IgD-negative memory B cell (primary cell): ENCODE data around the gene TCP11. TPM values are rescaled to one million over a fixed set of nuclear protein-coding genes. Genes with fewer than 3 reads are reported as not detected.
A peak's percentile ranks its signal among the peaks of the same experiment; 100 is the strongest.
"Not testable (repeated sequence)": the region's sequence is repeated elsewhere in the genome, so short reads cannot be mapped to it uniquely, and the experiment has no call there.

Experiments
- H3K27ac Mint-ChIP-seq, 3 donors: one replicate each; pipeline ENCODE4 v1.8.0; 2020 to 2022; ENCODE audit warnings: mild to moderate bottlenecking in 3 of 3, mixed read lengths in 3 of 3, moderate library complexity in 1 of 3
- H3K27me3 Mint-ChIP-seq: one replicate; pipeline ENCODE4 v1.8.0; 2021; ENCODE audit warnings: mixed read lengths
- H3K36me3 Mint-ChIP-seq: one replicate; pipeline ENCODE4 v1.8.0; 2020; ENCODE audit warnings: mild to moderate bottlenecking, mixed read lengths
- H3K4me1 Mint-ChIP-seq, 3 donors: one replicate each; pipeline ENCODE4 v1.8.0; 2020 to 2022; ENCODE audit warnings: mixed read lengths in 3 of 3, mild to moderate bottlenecking in 1 of 3
- H3K4me3 Mint-ChIP-seq, 4 donors: one replicate each; pipeline ENCODE4 v1.8.0; 2020 to 2022; ENCODE audit warnings: mild to moderate bottlenecking in 4 of 4, mixed read lengths in 4 of 4, moderate library complexity in 3 of 4
- H3K9me3 Mint-ChIP-seq, 3 donors: one replicate each; pipeline ENCODE4 v1.8.0; 2020 to 2021; ENCODE audit warnings: mixed read lengths in 3 of 3, mild to moderate bottlenecking in 1 of 3
- polyA plus RNA-seq: library from polyadenylated mRNA; unstranded; fragments of 300-500 nt; fragmentation: Illumina TruSeq; gene quantifications from one replicate; pipeline ENCODE4 v1.2.3, GENCODE V29; 2021

The TCP11 gene
- polyA plus RNA-seq, 1 donor from 2014 or later: not detected

GRCh38 chr6:35142588-35143569 is 1.7 kb upstream of the TCP11 start:
- H3K36me3 Mint-ChIP-seq: no peaks in the 10 kb centered on the region
- H3K4me1 Mint-ChIP-seq: peaks cover 6 to 9% (median 8%) of the 10 kb centered on the region in 3 donors
- peak overlapping the region in 1 of 4 donors; percentile 10 for H3K4me3 Mint-ChIP-seq
- peak overlapping the region in 1 of 3 donors; percentile 80 for H3K27ac Mint-ChIP-seq
- H3K9me3 Mint-ChIP-seq: no peaks in the 10 kb centered on the region
- H3K27me3 Mint-ChIP-seq: peaks cover 16% of the 10 kb centered on the region

GRCh38 chr6:35140639-35141006 is 516 bp downstream of the TCP11 start:
- H3K4me1 Mint-ChIP-seq: peaks cover 12 to 16% (median 14%) of the 10 kb centered on the region in 3 donors
- no peaks in the 10 kb centered on the region for H3K36me3 Mint-ChIP-seq
- peaks cover 16% of the 10 kb centered on the region for H3K27me3 Mint-ChIP-seq
- no peaks in the 10 kb centered on the region for H3K9me3 Mint-ChIP-seq
- no peak overlapping the region for H3K27ac Mint-ChIP-seq
- peak overlapping the region in 2 of 4 donors; percentile 49 to 57 for H3K4me3 Mint-ChIP-seq

DNA sequence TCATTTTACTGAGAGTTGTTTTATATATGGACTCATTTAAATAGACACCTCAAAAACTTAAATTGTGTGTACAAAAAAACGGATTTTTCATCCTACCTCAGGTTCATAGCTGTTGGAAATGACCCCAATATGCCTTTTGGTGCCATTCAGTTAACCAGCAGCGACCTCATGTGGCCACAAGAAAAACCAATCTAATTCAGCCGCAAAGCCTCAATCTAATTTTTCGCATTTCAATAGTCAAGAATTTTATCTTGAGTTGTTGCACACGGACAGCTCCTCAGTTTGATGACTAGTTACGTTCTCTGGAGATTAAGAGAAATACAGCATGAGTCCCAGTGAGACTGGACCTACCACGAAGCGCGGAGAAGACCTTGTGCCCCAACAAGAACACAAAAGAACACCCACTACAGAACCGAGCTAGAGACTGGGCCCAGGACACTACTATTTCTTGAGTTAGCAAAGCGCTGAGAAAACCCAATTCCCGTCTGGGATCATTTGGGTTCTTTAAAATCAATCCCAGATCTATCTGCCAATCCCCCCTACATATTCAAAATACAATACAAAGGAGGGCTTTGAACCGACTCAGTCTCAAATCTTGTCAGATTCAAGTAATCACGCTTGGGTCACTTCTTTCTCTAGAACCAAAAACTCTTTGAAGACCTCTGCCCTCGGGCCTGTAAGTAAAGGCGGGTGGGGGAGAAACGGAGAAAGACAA is 1.1 kb downstream of the TCP11 start:
- H3K27ac Mint-ChIP-seq: peak overlapping the region in 1 of 3 donors; percentile 4
- H3K27me3 Mint-ChIP-seq: peaks cover 16% of the 10 kb centered on the region
- no peaks in the 10 kb centered on the region for H3K36me3 Mint-ChIP-seq
- H3K4me3 Mint-ChIP-seq: peak overlapping the region; percentile 9 to 77 (median 58)
- H3K9me3 Mint-ChIP-seq: no peaks in the 10 kb centered on the region
- peaks cover 12 to 17% (median 14%) of the 10 kb centered on the region in 3 donors for H3K4me1 Mint-ChIP-seq

DNA sequence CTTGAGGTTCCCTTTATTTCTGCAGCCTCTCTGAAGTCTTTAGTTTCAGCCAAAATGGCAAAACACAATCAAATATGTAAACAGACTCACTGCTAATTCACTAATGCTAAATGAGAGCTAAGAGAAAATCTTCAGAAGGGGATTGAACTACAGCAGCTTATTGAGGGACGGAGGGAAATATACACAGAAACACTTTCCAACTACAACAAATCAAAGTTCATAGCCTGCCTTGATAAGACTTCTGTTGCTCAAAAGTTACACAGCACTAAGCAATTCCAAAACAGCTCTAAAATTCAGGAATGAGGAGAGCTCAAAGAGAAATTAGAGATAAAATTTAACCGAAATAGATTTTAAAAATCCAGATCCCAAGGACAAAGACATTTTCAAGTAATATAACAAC is 1.7 kb downstream of the TCP11 start:
- H3K4me1 Mint-ChIP-seq: peaks cover 12 to 17% (median 14%) of the 10 kb centered on the region in 3 donors
- H3K27me3 Mint-ChIP-seq: peaks cover 16% of the 10 kb centered on the region
- H3K36me3 Mint-ChIP-seq: no peaks in the 10 kb centered on the region
- no peak overlapping the region for H3K27ac Mint-ChIP-seq
- H3K9me3 Mint-ChIP-seq: no peaks in the 10 kb centered on the region
- no peak overlapping the region for H3K4me3 Mint-ChIP-seq

GRCh38 chr6:35138191-35138590 is 2.9 kb downstream of the TCP11 start:
- Mint-ChIP-seq H3K27me3 (peaks cover 16% of the 10 kb centered on the region), H3K4me1 (peaks cover 12 to 17% (median 14%) of the 10 kb centered on the region in 3 donors)
- not testable (repeated sequence) for H3K4me3 Mint-ChIP-seq, H3K27ac Mint-ChIP-seq, H3K36me3 Mint-ChIP-seq, H3K9me3 Mint-ChIP-seq

- H3K27ac Mint-ChIP-seq: no peak overlapping the region
- H3K9me3 Mint-ChIP-seq: no peaks in the 10 kb centered on the region
- H3K27me3 Mint-ChIP-seq: peaks cover 15% of the 10 kb centered on the region
- H3K4me1 Mint-ChIP-seq: peaks cover 12 to 17% (median 12%) of the 10 kb centered on the region in 3 donors
- no peaks in the 10 kb centered on the region for H3K36me3 Mint-ChIP-seq
- no peak overlapping the region for H3K4me3 Mint-ChIP-seq
Measured at GRCh38 chr6:35136185-35136584, 5.0 kb downstream of the TCP11 start.

- H3K27ac Mint-ChIP-seq: no peak overlapping the region
- no peak overlapping the region for H3K4me3 Mint-ChIP-seq
- peaks cover 3% of the 10 kb centered on the region for H3K27me3 Mint-ChIP-seq
- H3K36me3 Mint-ChIP-seq: peaks cover 1% of the 10 kb centered on the region
- H3K4me1 Mint-ChIP-seq: no peaks in the 10 kb centered on the region
- H3K9me3 Mint-ChIP-seq: peaks cover 0 to 1% (median 0%) of the 10 kb centered on the region in 3 donors
Measured at GRCh38 chr6:35128496-35128895, 12.6 kb downstream of the TCP11 start.

DNA sequence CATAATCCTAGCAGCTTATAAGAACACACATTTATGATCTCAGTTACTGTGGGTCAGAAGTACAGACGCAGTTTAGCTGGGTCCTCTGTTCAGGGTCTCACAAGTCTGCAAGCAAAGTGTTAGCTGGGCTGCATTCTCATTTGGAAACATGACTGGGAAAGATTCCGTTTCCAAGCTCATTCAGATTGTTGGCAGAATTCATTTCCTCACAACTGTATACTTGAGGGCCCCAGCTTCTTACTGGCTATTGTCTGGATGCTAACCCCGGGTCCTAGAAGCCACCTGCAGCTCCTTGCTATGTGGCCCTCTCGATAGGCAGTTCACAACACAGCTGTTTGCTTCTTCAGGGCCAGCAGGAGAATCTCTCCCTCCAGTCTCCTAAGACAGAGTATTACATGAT is 13.1 kb downstream of the TCP11 start:
- H3K36me3 Mint-ChIP-seq: peaks cover 1% of the 10 kb centered on the region
- no peak overlapping the region for H3K27ac Mint-ChIP-seq
- H3K4me1 Mint-ChIP-seq: no peaks in the 10 kb centered on the region
- peaks cover 3% of the 10 kb centered on the region for H3K27me3 Mint-ChIP-seq
- peaks cover 0 to 1% (median 1%) of the 10 kb centered on the region in 3 donors for H3K9me3 Mint-ChIP-seq
- H3K4me3 Mint-ChIP-seq: no peak overlapping the region

- peaks cover 2 to 9% (median 5%) of the 10 kb centered on the region in 3 donors for H3K9me3 Mint-ChIP-seq
- no peak overlapping the region for H3K27ac Mint-ChIP-seq
- H3K36me3 Mint-ChIP-seq: peaks cover 1% of the 10 kb centered on the region
- no peaks in the 10 kb centered on the region for H3K27me3 Mint-ChIP-seq
- no peaks in the 10 kb centered on the region for H3K4me1 Mint-ChIP-seq
- H3K4me3 Mint-ChIP-seq: no peak overlapping the region
Measured at GRCh38 chr6:35124356-35124755, 16.8 kb downstream of the TCP11 start.

GRCh38 chr6:35120746-35121145 is 20.4 kb downstream of the TCP11 start:
- Mint-ChIP-seq H3K9me3 (peaks cover 2 to 9% (median 5%) of the 10 kb centered on the region in 3 donors), H3K4me1 (no peaks in the 10 kb centered on the region), H3K36me3 (peaks cover under 1% of the 10 kb centered on the region), H3K27me3 (no peaks in the 10 kb centered on the region), H3K4me3 (no peak overlapping the region), H3K27ac (no peak overlapping the region)

- Mint-ChIP-seq H3K4me3 (no peak overlapping the region), H3K9me3 (peaks cover 3 to 15% (median 5%) of the 10 kb centered on the region in 3 donors), H3K4me1 (peaks cover 5 to 15% (median 7%) of the 10 kb centered on the region in 3 donors), H3K27me3 (no peaks in the 10 kb centered on the region), H3K36me3 (no peaks in the 10 kb centered on the region), H3K27ac (peak overlapping the region in 1 of 3 donors; percentile 16)
Measured at GRCh38 chr6:35108309-35108885, 32.7 kb downstream of the TCP11 start.

DNA sequence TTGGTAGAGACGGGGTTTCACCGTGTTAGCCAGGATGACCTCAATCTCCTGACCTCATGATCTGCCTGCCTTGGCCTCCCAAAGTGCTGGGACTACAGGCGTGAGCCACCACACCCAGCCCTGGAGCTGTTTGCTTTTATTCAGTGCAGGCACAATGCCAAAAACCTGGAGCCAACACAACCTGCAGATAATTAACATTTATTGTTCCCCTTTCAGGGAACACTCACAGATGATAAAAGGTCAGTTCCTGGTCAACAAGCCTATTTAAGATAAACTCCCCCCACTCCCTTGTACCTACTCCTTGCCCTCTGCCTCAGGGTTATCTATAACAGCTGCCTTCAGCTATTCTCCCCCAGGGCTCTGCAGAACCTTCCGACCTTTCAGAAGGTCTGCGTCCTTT is 33.4 kb downstream of the TCP11 start:
- H3K4me3 Mint-ChIP-seq: peak overlapping the region in 2 of 4 donors; percentile 16 to 24
- H3K9me3 Mint-ChIP-seq: peaks cover 3 to 15% (median 5%) of the 10 kb centered on the region in 3 donors
- H3K36me3 Mint-ChIP-seq, H3K27me3 Mint-ChIP-seq: not testable (repeated sequence)
- H3K27ac Mint-ChIP-seq: peak overlapping the region in 1 of 3 donors; percentile 16
- peaks cover 5 to 15% (median 7%) of the 10 kb centered on the region in 3 donors for H3K4me1 Mint-ChIP-seq

GRCh38 chr6:35107208-35107607 is 33.9 kb downstream of the TCP11 start:
- H3K27ac Mint-ChIP-seq: peak overlapping the region in 2 of 3 donors; percentile 62 to 88
- peaks cover 5 to 15% (median 7%) of the 10 kb centered on the region in 3 donors for H3K4me1 Mint-ChIP-seq
- H3K4me3 Mint-ChIP-seq: peak overlapping the region in 3 of 4 donors; percentile 24 to 84 (median 59)
- peaks cover 3 to 15% (median 5%) of the 10 kb centered on the region in 3 donors for H3K9me3 Mint-ChIP-seq
- not testable (repeated sequence) for H3K27me3 Mint-ChIP-seq, H3K36me3 Mint-ChIP-seq

- H3K27me3 Mint-ChIP-seq, H3K27ac Mint-ChIP-seq, H3K36me3 Mint-ChIP-seq, H3K4me3 Mint-ChIP-seq: not testable (repeated sequence)
- Mint-ChIP-seq H3K4me1 (peaks cover 5 to 15% (median 7%) of the 10 kb centered on the region in 3 donors), H3K9me3 (peaks cover 3 to 15% (median 5%) of the 10 kb centered on the region in 3 donors)
Measured at GRCh38 chr6:35106061-35106460, 35.1 kb downstream of the TCP11 start.

- no peak overlapping the region for H3K27ac Mint-ChIP-seq
- no peaks in the 10 kb centered on the region for H3K27me3 Mint-ChIP-seq
- peaks cover 5 to 15% (median 7%) of the 10 kb centered on the region in 3 donors for H3K4me1 Mint-ChIP-seq
- peaks cover 3 to 15% (median 5%) of the 10 kb centered on the region in 3 donors for H3K9me3 Mint-ChIP-seq
- H3K4me3 Mint-ChIP-seq: no peak overlapping the region
- no peaks in the 10 kb centered on the region for H3K36me3 Mint-ChIP-seq
Measured at GRCh38 chr6:35105078-35105477, 36.1 kb downstream of the TCP11 start.
